Measurements from ENCODE around the gene FEN1.

The FEN1 gene

GRCh38 chr11:61792310-61793082, at the start of gene FEN1, which contains the start of gene TMEM258:
TSS of gene FEN1 (plus strand) at chr11:61792911. CDS start at chr11:61795362, 2,451 bp downstream.
TSS of gene TMEM258 (minus strand) at chr11:61792599. CDS start at chr11:61792558, 41 bp downstream.
- DNase-seq (ENCODE audit: low read depth in 2 of 2), result peak; percentile 75 to 82

GRCh38 chr11:61743486-61744095, 49.1 kb upstream of the FEN1 start:
- no peak for DNase-seq (ENCODE audit: low read depth in 2 of 2)

- no peak for DNase-seq (ENCODE audit: low read depth in 2 of 2)
Measured at GRCh38 chr11:61744181-61744580, 48.5 kb upstream of the FEN1 start.

- no peak for DNase-seq (ENCODE audit: low read depth in 2 of 2)
Measured at GRCh38 chr11:61744609-61745156, 48.0 kb upstream of the FEN1 start.

- no peak for DNase-seq (ENCODE audit: low read depth in 2 of 2)
Measured at GRCh38 chr11:61745781-61746441, 46.8 kb upstream of the FEN1 start.

- no peak for DNase-seq (ENCODE audit: low read depth in 2 of 2)
Measured at GRCh38 chr11:61746442-61747191, 46.1 kb upstream of the FEN1 start.

GRCh38 chr11:61747192-61747966, 45.3 kb upstream of the FEN1 start:
- DNase-seq (ENCODE audit: low read depth in 2 of 2), result no peak

- no peak for DNase-seq (ENCODE audit: low read depth in 2 of 2)
Measured at GRCh38 chr11:61747967-61748285, 44.8 kb upstream of the FEN1 start.

- no peak for DNase-seq (ENCODE audit: low read depth in 2 of 2)
Measured at GRCh38 chr11:61749591-61750217, 43.0 kb upstream of the FEN1 start.

GRCh38 chr11:61750631-61751273, 42.0 kb upstream of the FEN1 start:
- no peak for DNase-seq (ENCODE audit: low read depth in 2 of 2)

GRCh38 chr11:61751384-61751783, 41.3 kb upstream of the FEN1 start:
- DNase-seq (ENCODE audit: low read depth in 2 of 2), result no peak

GRCh38 chr11:61752117-61752924, 40.4 kb upstream of the FEN1 start, which contains the start of gene MYRF:
TSS of gene MYRF (plus strand) at chr11:61752636. CDS start at chr11:61752745, 109 bp downstream.
- DNase-seq (ENCODE audit: low read depth in 2 of 2), result peak in 1 of 2 donors; percentile 43

- DNase-seq (ENCODE audit: low read depth in 2 of 2), result no peak
Measured at GRCh38 chr11:61752925-61753521, 39.7 kb upstream of the FEN1 start.

GRCh38 chr11:61753672-61754071, 39.0 kb upstream of the FEN1 start:
- no peak for DNase-seq (ENCODE audit: low read depth in 2 of 2)

- DNase-seq (ENCODE audit: low read depth in 2 of 2), result no peak
Measured at GRCh38 chr11:61754534-61755482, 37.9 kb upstream of the FEN1 start.

- DNase-seq (ENCODE audit: low read depth in 2 of 2), result no peak
Measured at GRCh38 chr11:61756147-61756451, 36.6 kb upstream of the FEN1 start.

- peak in 1 of 2 donors; percentile 51 for DNase-seq (ENCODE audit: low read depth in 2 of 2)
Measured at GRCh38 chr11:61756452-61757212, 36.1 kb upstream of the FEN1 start.
